Measurements from ENCODE around the gene RNF141. TPM values are rescaled to one million over a fixed set of nuclear protein-coding genes. Genes with fewer than 3 reads are reported as not detected.

The RNF141 gene
- total and polyA plus RNA-seq, 9 donors = 8.1 to 30.0 (median 16.6) TPM

GRCh38 chr11:10541561-10541930 lies 559 bp upstream of the RNF141 start:
- Histone ChIP-seq H3K36me3 (no peaks in the 10 kb centered on the region), H3K9me3 (no peaks in the 10 kb centered on the region), H3K4me3 (peak overlapping the region; percentile 70), H3K4me1 (ENCODE audit: insufficient read depth) (no peaks in the 10 kb centered on the region), H3K27ac (peak overlapping the region in 1 of 2 donors; percentile 74), H3K27me3 (no peaks in the 10 kb centered on the region)
- TF ChIP-seq CTCF (IDR thresholded peaks at IDR 0.05) (no peak), POLR2A (IDR thresholded peaks at IDR 0.05) (no peak), EP300 (IDR thresholded peaks at IDR 0.05) (no peak)
- intact Hi-C loops (cut with DNase I) = no loop called here
- 51 to 63% (median 59%) methylated on average over 5 of the region's 5 CpGs for WGBS, 3 donors
- no peak for DNase-seq

GRCh38 chr11:10540546-10540914 lies 457 bp downstream of the RNF141 start:
- H3K4me1 ChIP-seq (ENCODE audit: insufficient read depth) = no peaks in the 10 kb centered on the region
- peak overlapping the region; percentile 33 to 74 for H3K27ac ChIP-seq
- intact Hi-C loops (cut with DNase I) = no loop called here
- no peaks in the 10 kb centered on the region for H3K9me3 ChIP-seq
- DNase-seq = no peak
- H3K36me3 ChIP-seq = no peaks in the 10 kb centered on the region
- 0 to 1% (median 1%) methylated on average over 25 of the region's 25 CpGs for WGBS, 3 donors
- TF ChIP-seq POLR2A (IDR thresholded peaks at IDR 0.05) = no peak
- no peak for TF ChIP-seq CTCF (IDR thresholded peaks at IDR 0.05)
- no peak for TF ChIP-seq EP300 (IDR thresholded peaks at IDR 0.05)
- peak overlapping the region; percentile 70 for H3K4me3 ChIP-seq
- H3K27me3 ChIP-seq = no peaks in the 10 kb centered on the region

- H3K4me1 ChIP-seq (ENCODE audit: insufficient read depth) = no peaks in the 10 kb centered on the region
- H3K4me3 ChIP-seq = no peak overlapping the region
- TF ChIP-seq POLR2A (IDR thresholded peaks at IDR 0.05) (no peak), CTCF (IDR thresholded peaks at IDR 0.05) (no peak), EP300 (IDR thresholded peaks at IDR 0.05) (no peak)
- DNase-seq = no peak
- no peak overlapping the region for H3K27ac ChIP-seq
- H3K36me3 ChIP-seq = no peaks in the 10 kb centered on the region
- H3K9me3 ChIP-seq = no peaks in the 10 kb centered on the region
- H3K27me3 ChIP-seq = no peaks in the 10 kb centered on the region
- intact Hi-C loops (cut with DNase I) = no loop called here
These were observed 1.6 kb downstream of the RNF141 start for GRCh38 chr11:10539339-10539738.

GRCh38 chr11:10538924-10539323 lies 2.1 kb downstream of the RNF141 start:
- WGBS, 3 donors = 63 to 73% (median 70%) methylated on average over 1 of the region's 1 CpG
- Histone ChIP-seq H3K27ac (no peak overlapping the region), H3K9me3 (no peaks in the 10 kb centered on the region), H3K27me3 (no peaks in the 10 kb centered on the region), H3K4me3 (no peak overlapping the region), H3K4me1 (ENCODE audit: insufficient read depth) (no peaks in the 10 kb centered on the region), H3K36me3 (no peaks in the 10 kb centered on the region)
- DNase-seq = no peak
- intact Hi-C loops (cut with DNase I) = no loop called here
- TF ChIP-seq CTCF (IDR thresholded peaks at IDR 0.05) = no peak
- TF ChIP-seq EP300 (IDR thresholded peaks at IDR 0.05) = no peak
- TF ChIP-seq POLR2A (IDR thresholded peaks at IDR 0.05) = no peak

GRCh38 chr11:10537600-10537999 lies 3.4 kb downstream of the RNF141 start:
- no peak for DNase-seq
- no peaks in the 10 kb centered on the region for H3K9me3 ChIP-seq
- H3K4me1 ChIP-seq (ENCODE audit: insufficient read depth) = no peaks in the 10 kb centered on the region
- no peak overlapping the region for H3K27ac ChIP-seq
- TF ChIP-seq EP300 (IDR thresholded peaks at IDR 0.05) (no peak), CTCF (IDR thresholded peaks at IDR 0.05) (no peak), POLR2A (IDR thresholded peaks at IDR 0.05) (no peak)
- no peaks in the 10 kb centered on the region for H3K27me3 ChIP-seq
- H3K4me3 ChIP-seq = no peak overlapping the region
- intact Hi-C loops (cut with DNase I) = no loop called here
- H3K36me3 ChIP-seq = no peaks in the 10 kb centered on the region

Measured in ovary (tissue), 9 donors.